Adrenal gland (tissue), 12 donors: ENCODE data around the gene CABCOCO1. TPM values are rescaled to one million over a fixed set of nuclear protein-coding genes. Genes with fewer than 3 reads are reported as not detected.

Experiments
- DNase-seq, 7 donors: peaks; one replicate each; pipeline ENCODE4 v3.0.0-alpha.2; 2019 to 2020
- H3K27ac ChIP-seq, 5 donors: fragments of 200-600 bp; sonication (generic) in 4 of 5; 1 replicate in 3 of 5; 2 replicates in 2 of 5; pipeline versions ENCODE4 v1.5.1 to v1.8.0; 2016 to 2020; ENCODE audit warnings: mild to moderate bottlenecking in 1 of 5
- H3K27me3 ChIP-seq: fragments of 200-600 bp; 2 replicates; pipeline ENCODE4 v1.8.0; 2021
- H3K36me3 ChIP-seq, 2 donors: fragments of 200-600 bp; replicated peaks in 1 of 2; 1 replicate in 1 of 2; 2 replicates in 1 of 2; pipeline versions ENCODE4 v1.5.1 to v1.8.0; 2018 to 2022
- H3K4me1 ChIP-seq, 2 donors: fragments of 200-600 bp; replicated peaks in 1 of 2; 1 replicate in 1 of 2; 2 replicates in 1 of 2; pipeline versions ENCODE4 v1.5.1 to v1.8.0; 2018 to 2021
- H3K4me3 ChIP-seq, 4 donors: fragments of 200-600 bp; sonication (generic) in 3 of 4; one replicate each; pipeline ENCODE4 v1.5.1; 2016 to 2018
- H3K9me3 ChIP-seq, 3 donors: fragments of 200-600 bp; sonication (generic) in 1 of 3; replicated peaks in 1 of 3; 1 replicate in 2 of 3; 2 replicates in 1 of 3; pipeline versions ENCODE4 v1.5.1 to v1.8.0; 2016 to 2021
- CTCF ChIP-seq, 6 experiments: fragments of 450-650 bp in 4 of 6; fragments of 200-600 bp in 2 of 6; sonication (generic) in 1 of 6; IDR thresholded peaks; 1 replicate in 5 of 6; 2 replicates in 1 of 6; pipeline versions ENCODE4 v1.5.1 to v1.8.0; 2016 to 2021; ENCODE audit warnings: antibody characterized with exemption in 6 of 6, mild to moderate bottlenecking in 2 of 6, moderate library complexity in 1 of 6
- POLR2A ChIP-seq, 2 donors: fragments of 450-650 bp; IDR thresholded peaks; one replicate each; pipeline ENCODE4 v1.6.1; 2017; ENCODE audit warnings: antibody characterized with exemption in 2 of 2, mild to moderate bottlenecking in 2 of 2, moderate library complexity in 1 of 2
- WGBS, 4 donors: extraction: QIAGEN DNeasy Blood & Tissue Kit in 2 of 4; methylation state at CpG; one replicate each; pipeline versions ENCODE4 v1.1.5 to v1.1.7; 2013 to 2017; 5-methylcytosine and 5-hydroxymethylcytosine counted together
- intact Hi-C, 2 donors: fragments of 100-400 bp; cut with DNase I; formaldehyde crosslinking; loops; one replicate each; pipeline versions ENCODE4 v1.14.1 to v1.15.0; 2022 to 2023
- polyA plus RNA-seq, 3 donors: library from polyadenylated mRNA; stranded (reverse); fragments of 200-250 nt in 2 of 3; fragments of 350-450 nt in 1 of 3; fragmentation: Illumina TruSeq in 1 of 3; extraction: RNeasy Lipid Tissue Mini Kit (QIAGEN cat#74804) in 1 of 3; gene quantifications; one replicate each; pipeline ENCODE4 v1.2.3, GENCODE V29; 2013 to 2014
- total RNA-seq, 9 donors: library from RNA; depleted of rRNA in 4 of 9; stranded (reverse); fragments of >200 nt in 4 of 9; fragments of 120-200 nt in 1 of 9; fragmentation: NEBNext Ultra II Directional in 1 of 9; extraction: Animal tissue kit (Norgen Biotek cat#: 25700) in 1 of 9; gene quantifications; one replicate each; pipeline versions ENCODE4 v1.1.0 to v1.2.4, GENCODE V29; 2013 to 2023
- donor health status: healthy with polysubstance abuse.
- donor health status: Bipolar disorder and iron deficiency.
- donor health status: DM: yes; HTN: yes; CAD: no.
- donor health status: DM: no; HTN: no; CAD: no.
- donor health status: DM: no; HTN: no; CAD: no.
- donor health status: DM: yes; HTN: yes; CAD: no.

The CABCOCO1 gene
- total and polyA plus RNA-seq, 12 donors: 0.36 to 2.9 (median 1.4) TPM; not detected in 6

- H3K27me3 ChIP-seq: no peaks in the 10 kb centered on the region
- H3K9me3 ChIP-seq: no peaks in the 10 kb centered on the region
- no peak for DNase-seq
- 82 to 90% (median 86%) methylated on average over 3 of the region's 3 CpGs for WGBS, 4 donors
- no peak overlapping the region for H3K27ac ChIP-seq
- H3K4me3 ChIP-seq: no peak overlapping the region
- intact Hi-C loops: no loop called here
- H3K4me1 ChIP-seq: peaks cover 7 to 13% of the 10 kb centered on the region in 2 donors
- no peaks in the 10 kb centered on the region for H3K36me3 ChIP-seq
- TF ChIP-seq CTCF (IDR thresholded peaks at IDR 0.05): no peak
- no peak for TF ChIP-seq POLR2A (IDR thresholded peaks at IDR 0.05)
These were observed 122.9 kb downstream of the CABCOCO1 start for GRCh38 chr10:61785473-61786105.

GRCh38 chr10:61786728-61787127 lies 124.0 kb downstream of the CABCOCO1 start:
- DNase-seq: peak in 5 of 7 donors; percentile 17 to 35 (median 27)
- TF ChIP-seq CTCF (IDR thresholded peaks at IDR 0.05) (no peak), POLR2A (IDR thresholded peaks at IDR 0.05) (peak in 1 of 2 donors; percentile 10)
- 16 to 21% (median 17%) methylated on average over 4 of the region's 4 CpGs for WGBS, 4 donors
- H3K4me3 ChIP-seq: peak overlapping the region in 1 of 4 donors; percentile 35
- no peaks in the 10 kb centered on the region for H3K27me3 ChIP-seq
- intact Hi-C loops: no loop called here
- H3K36me3 ChIP-seq: no peaks in the 10 kb centered on the region
- peak overlapping the region; percentile 7 to 58 (median 30) for H3K27ac ChIP-seq
- H3K9me3 ChIP-seq: no peaks in the 10 kb centered on the region
- peaks cover 7 to 13% of the 10 kb centered on the region in 2 donors for H3K4me1 ChIP-seq

GRCh38 chr10:61787170-61787569 lies 124.4 kb downstream of the CABCOCO1 start:
- peak overlapping the region in 1 of 4 donors; percentile 35 for H3K4me3 ChIP-seq
- no peak for TF ChIP-seq POLR2A (IDR thresholded peaks at IDR 0.05)
- TF ChIP-seq CTCF (IDR thresholded peaks at IDR 0.05): no peak

GRCh38 chr10:61789031-61789430 lies 126.3 kb downstream of the CABCOCO1 start:
- DNase-seq: no peak
- TF ChIP-seq POLR2A (IDR thresholded peaks at IDR 0.05) (no peak), CTCF (IDR thresholded peaks at IDR 0.05) (no peak)
- Histone ChIP-seq H3K4me1 (peaks cover 7 to 15% of the 10 kb centered on the region in 2 donors), H3K27me3 (no peaks in the 10 kb centered on the region), H3K9me3 (no peaks in the 10 kb centered on the region), H3K4me3 (no peak overlapping the region), H3K27ac (no peak overlapping the region), H3K36me3 (no peaks in the 10 kb centered on the region)
- WGBS, 4 donors: 89 to 96% (median 92%) methylated on average over 1 of the region's 1 CpG
- intact Hi-C loops: no loop called here

More at GRCh38 chr10:61787170-61787569, 124.4 kb downstream of the CABCOCO1 start:
- no peaks in the 10 kb centered on the region for H3K9me3 ChIP-seq
- intact Hi-C loops: no loop called here
- no peak for DNase-seq
- H3K4me1 ChIP-seq: peaks cover 7 to 13% of the 10 kb centered on the region in 2 donors
- H3K27ac ChIP-seq: peak overlapping the region in 4 of 5 donors; percentile 1 to 58 (median 30)
- H3K27me3 ChIP-seq: no peaks in the 10 kb centered on the region
- H3K36me3 ChIP-seq: no peaks in the 10 kb centered on the region
- WGBS, 4 donors: 47 to 52% (median 50%) methylated on average over 3 of the region's 3 CpGs
